K562 treated with DMSO at 1 percent for 48 hours (cell line): ENCODE measurements around the gene CFAP221. TPM values are rescaled to one million over a fixed set of nuclear protein-coding genes. Genes with fewer than 3 reads are reported as not detected.

ENCODE experiments used
- total RNA-seq: library from RNA; unstranded; fragments of 300-600 nt; gene quantifications from 2 replicates; pipeline ENCODE4 v1.2.3, GENCODE V29; 2022; ENCODE audit warnings: low replicate concordance; ENCODE audit errors: extremely low read depth

CFAP221 gene
- total RNA-seq = not detected in 2 replicates

GRCh38 chr2:119544075-119544938, at the start of gene CFAP221:
Gene CFAP221 (plus strand): TSS chr2:119544449. CDS start chr2:119546132, 1,683 bp downstream.

DNA sequence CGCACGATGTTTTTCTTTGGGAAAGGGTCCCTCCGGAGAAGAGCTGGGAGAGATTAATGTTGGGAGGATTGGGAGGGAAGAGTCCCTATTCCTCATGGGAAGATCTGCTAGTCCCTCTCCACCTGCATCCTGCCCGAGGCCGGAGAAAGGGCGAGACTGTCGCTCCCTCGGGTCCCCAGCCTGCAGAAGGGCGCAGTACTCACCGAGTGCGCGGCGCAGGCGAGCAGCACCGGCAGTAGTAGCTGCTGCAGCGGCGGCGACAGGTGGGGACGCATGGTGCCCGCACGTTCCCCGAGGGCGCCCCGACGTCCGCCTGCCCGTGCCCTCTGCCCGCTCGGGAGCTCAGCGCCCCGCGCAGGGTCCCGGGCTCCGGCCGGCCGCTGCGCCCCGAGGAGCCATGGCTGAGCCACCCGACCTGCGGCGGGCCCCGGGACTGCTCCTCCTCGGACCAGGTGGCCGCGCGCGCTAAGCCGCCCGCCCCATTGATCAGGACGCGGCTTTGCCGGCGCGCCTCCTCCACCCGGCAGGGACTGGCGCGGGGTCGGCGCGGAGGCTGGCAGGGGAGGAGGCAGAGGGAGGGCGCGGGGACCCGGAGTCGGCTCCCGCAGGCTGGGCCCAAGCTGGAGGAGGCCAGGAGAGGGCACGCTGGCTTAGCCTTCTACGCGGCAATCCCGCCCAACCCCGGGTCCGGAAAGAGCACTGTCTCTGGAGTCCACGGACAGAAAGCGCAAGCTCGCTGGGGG, 20.1 kb upstream of the CFAP221 start, which contains the start of gene SCTR:
Gene SCTR (minus strand): TSS at position 532 of the 743 bp plus-strand sequence. CDS start 257 bp downstream, at position 275.

Other genes starting within 250 kb of the CFAP221 start
- gene C2orf76, start 177.6 kb upstream of the CFAP221 start, total RNA-seq = not detected in 2 replicates
- not detected in 2 replicates for gene DBI, start 177.5 kb upstream of the CFAP221 start, total RNA-seq
- gene TMEM37, start 112.6 kb upstream of the CFAP221 start, total RNA-seq = not detected in 2 replicates
- gene SCTR, start 20.0 kb upstream of the CFAP221 start, total RNA-seq = not detected in 2 replicates
- not detected in 2 replicates for gene TMEM177, start 134.8 kb downstream of the CFAP221 start, total RNA-seq
- not detected in 2 replicates for gene PTPN4, start 215.5 kb downstream of the CFAP221 start, total RNA-seq